WTC11 (cell line): ENCODE results near the gene KIF3C.

Source experiments
- CREM ChIP-seq: sonication (generic); formaldehyde crosslinking; IDR thresholded peaks from 2 replicates; pipeline ENCODE4 v1.8.1; 2022; ENCODE audit warnings: mild to moderate bottlenecking, missing genetic modification reagents, moderate library complexity
- CTCF ChIP-seq: fragments of 200-600 bp; IDR thresholded peaks from 2 replicates; pipeline ENCODE4 v1.8.0; 2022; ENCODE audit warnings: antibody characterized with exemption
- ELF4 ChIP-seq: sonication (generic); formaldehyde crosslinking; IDR thresholded peaks from 2 replicates; pipeline ENCODE4 v1.8.1; 2022; ENCODE audit warnings: low read depth, mild to moderate bottlenecking, moderate library complexity, missing genetic modification reagents
- ESRRA ChIP-seq: sonication (generic); formaldehyde crosslinking; IDR thresholded peaks from 2 replicates; pipeline ENCODE4 v1.8.1; 2022; ENCODE audit warnings: mild to moderate bottlenecking, missing genetic modification reagents, borderline replicate concordance
- HMGA2 ChIP-seq: fragments of 250-450 bp; sonication (Bioruptor Pico); IDR thresholded peaks from 2 replicates; pipeline ENCODE4 v1.4.0; 2021; ENCODE audit warnings: mild to moderate bottlenecking, moderate library complexity
- JUN ChIP-seq: sonication (generic); formaldehyde crosslinking; IDR thresholded peaks from 2 replicates; pipeline ENCODE4 v1.8.0; 2023; ENCODE audit warnings: mild to moderate bottlenecking, missing genetic modification reagents
- MAX ChIP-seq: sonication (generic); formaldehyde crosslinking; IDR thresholded peaks from 2 replicates; pipeline ENCODE4 v1.8.0; 2022; ENCODE audit warnings: mild to moderate bottlenecking, missing genetic modification reagents
- MXD4 ChIP-seq: fragments of 250-450 bp; sonication (Bioruptor Pico); IDR thresholded peaks from 2 replicates; pipeline ENCODE4 v1.8.0; 2021; ENCODE audit warnings: mild to moderate bottlenecking, moderate library complexity, borderline replicate concordance
- MYBL2 ChIP-seq: sonication (generic); formaldehyde crosslinking; IDR thresholded peaks from 2 replicates; pipeline ENCODE4 v1.8.1; 2023; ENCODE audit warnings: mild to moderate bottlenecking, moderate library complexity, missing genetic modification reagents
- NR2C2 ChIP-seq: sonication (generic); formaldehyde crosslinking; IDR thresholded peaks from 2 replicates; pipeline ENCODE4 v1.8.0; 2022; ENCODE audit warnings: mild to moderate bottlenecking, missing genetic modification reagents
- TF ChIP-seq, protein P1 (sequence below): sonication (generic); formaldehyde crosslinking; IDR thresholded peaks from 2 replicates; pipeline ENCODE4 v1.8.1; 2022; ENCODE audit warnings: low read depth, mild to moderate bottlenecking, moderate library complexity, missing genetic modification reagents, borderline replicate concordance
- TF ChIP-seq, protein P2 (sequence below): fragments of 250-450 bp; sonication (Bioruptor Pico); IDR thresholded peaks from 2 replicates; pipeline ENCODE4 v1.9.0; 2021; ENCODE audit warnings: mild to moderate bottlenecking

DNA sequence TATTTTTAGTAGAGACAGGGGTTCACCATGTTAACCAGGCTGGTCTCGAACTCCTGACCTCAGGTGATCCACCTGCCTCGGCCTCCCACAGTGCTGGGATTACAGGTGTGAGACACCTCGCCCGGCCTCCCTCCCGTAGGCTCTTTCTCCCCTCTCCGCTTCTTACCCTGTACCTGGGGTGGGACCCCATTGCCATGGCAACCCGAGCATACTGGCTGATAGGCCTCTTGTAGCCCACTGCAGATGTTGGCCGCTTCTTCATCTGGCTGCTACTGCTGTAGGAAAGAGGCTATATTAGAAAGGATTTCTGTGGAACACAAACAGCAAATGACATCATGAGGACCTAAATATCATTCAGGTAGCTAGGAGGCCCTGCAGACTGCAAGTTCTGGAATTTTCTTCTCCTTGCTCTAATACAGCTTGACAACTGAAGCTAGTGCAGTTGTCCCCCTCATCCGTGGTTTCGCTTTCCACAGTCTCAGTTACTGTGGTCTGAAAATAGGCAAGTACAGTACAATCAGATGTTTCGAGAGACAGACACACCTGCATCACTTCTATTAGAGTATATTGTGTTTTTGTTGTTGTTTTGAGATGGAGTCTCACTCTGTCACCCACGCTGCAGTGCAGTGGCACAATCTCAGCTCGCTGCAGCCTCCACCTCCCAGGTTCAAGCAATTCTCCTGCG, 52.4 kb downstream of the KIF3C start:
- TF ChIP-seq CTCF (no peak), ELF4 (CRISPR knock-in tag) (no peak), MYBL2 (no peak), JUN (CRISPR knock-in tag) (no peak), ESRRA (CRISPR knock-in tag) (no peak), MXD4 (no peak), NR2C2 (CRISPR knock-in tag) (no peak), HMGA2 (CRISPR knock-in tag) (no peak), CREM (CRISPR knock-in tag) (no peak), MAX (CRISPR knock-in tag) (no peak)
- TF ChIP-seq, protein P1, sequence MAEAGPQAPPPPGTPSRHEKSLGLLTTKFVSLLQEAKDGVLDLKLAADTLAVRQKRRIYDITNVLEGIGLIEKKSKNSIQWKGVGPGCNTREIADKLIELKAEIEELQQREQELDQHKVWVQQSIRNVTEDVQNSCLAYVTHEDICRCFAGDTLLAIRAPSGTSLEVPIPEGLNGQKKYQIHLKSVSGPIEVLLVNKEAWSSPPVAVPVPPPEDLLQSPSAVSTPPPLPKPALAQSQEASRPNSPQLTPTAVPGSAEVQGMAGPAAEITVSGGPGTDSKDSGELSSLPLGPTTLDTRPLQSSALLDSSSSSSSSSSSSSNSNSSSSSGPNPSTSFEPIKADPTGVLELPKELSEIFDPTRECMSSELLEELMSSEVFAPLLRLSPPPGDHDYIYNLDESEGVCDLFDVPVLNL (CRISPR knock-in tag): no peak
- TF ChIP-seq, protein P2, sequence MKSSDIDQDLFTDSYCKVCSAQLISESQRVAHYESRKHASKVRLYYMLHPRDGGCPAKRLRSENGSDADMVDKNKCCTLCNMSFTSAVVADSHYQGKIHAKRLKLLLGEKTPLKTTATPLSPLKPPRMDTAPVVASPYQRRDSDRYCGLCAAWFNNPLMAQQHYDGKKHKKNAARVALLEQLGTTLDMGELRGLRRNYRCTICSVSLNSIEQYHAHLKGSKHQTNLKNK (CRISPR knock-in tag): no peak
